SK-N-MC (cell line): ENCODE measurements around the gene CCDC7.
"Not testable (repeated sequence)": the region's sequence is repeated elsewhere in the genome, so short reads cannot be mapped to it uniquely, and the experiment has no call there.

Source experiments
- DNase-seq: peaks from one replicate; pipeline ENCODE4 v3.0.0-alpha.2; 2011; ENCODE audit warnings: low read depth, low spot score
- H3K27ac ChIP-seq: fragments of 200-600 bp; sonication (generic); 2 replicates; pipeline ENCODE4 v1.5.1; 2016; ENCODE audit warnings: mixed run types
- H3K36me3 ChIP-seq: fragments of 200-600 bp; sonication (generic); 2 replicates; pipeline ENCODE4 v1.6.1; 2017; ENCODE audit warnings: antibody characterized with exemption, low read length, mixed read lengths; ENCODE audit not compliant: insufficient read depth
- H3K4me3 ChIP-seq: fragments of 200-600 bp; sonication (generic); 2 replicates; pipeline ENCODE4 v1.5.1; 2016
- H3K9ac ChIP-seq: fragments of 200-600 bp; sonication (generic); 2 replicates; pipeline ENCODE4 v1.8.0; 2017; ENCODE audit warnings: mixed run types, mixed read lengths; ENCODE audit not compliant: insufficient read length
- H3K9me3 ChIP-seq: fragments of 200-600 bp; sonication (generic); 2 replicates; pipeline ENCODE4 v1.6.1; 2017; ENCODE audit warnings: low read depth, mild to moderate bottlenecking, antibody characterized with exemption, low read length, moderate library complexity, mixed read lengths
- EZH2 ChIP-seq: fragments of 200-600 bp; sonication (generic); IDR thresholded peaks from one replicate; pipeline ENCODE4 v1.6.1; 2017; ENCODE audit warnings: antibody characterized with exemption
- FOXP2 ChIP-seq: optimal IDR thresholded peaks from 2 replicates; pipeline ENCODE3; 2011; ENCODE audit warnings: mild to moderate bottlenecking, moderate library complexity; ENCODE audit not compliant: insufficient read depth; ENCODE audit errors: extremely low read length, control extremely low read depth
- POLR2AphosphoS5 ChIP-seq: IDR thresholded peaks from 2 replicates; pipeline ENCODE4 v1.6.1; 2012; ENCODE audit warnings: mild to moderate bottlenecking, low read depth, low read length, borderline replicate concordance

The CCDC7 gene

DNA sequence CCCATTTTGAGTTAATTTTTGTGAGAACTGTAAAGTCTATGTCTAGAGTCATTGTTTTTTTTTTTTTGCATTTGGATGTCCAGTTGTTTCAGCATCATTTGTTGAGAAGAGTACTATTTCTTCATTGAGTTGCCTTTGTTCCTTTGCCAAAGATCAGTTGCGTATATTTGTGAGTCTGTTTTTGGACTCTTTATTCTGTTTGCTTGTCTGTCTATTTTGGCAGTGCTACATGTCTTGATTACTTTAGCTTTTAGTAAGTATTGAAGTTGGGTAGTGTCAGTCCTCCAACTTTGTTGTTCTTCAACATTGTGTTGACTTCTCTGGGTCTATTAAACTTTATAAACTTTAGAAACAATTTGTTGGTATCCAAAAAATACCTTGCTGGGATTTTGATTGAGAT is 31.6 kb downstream of the CCDC7 start:
- DNase-seq = no peak
- Histone ChIP-seq H3K9me3 (no peaks in the 10 kb centered on the region), H3K9ac (no peak overlapping the region), H3K27ac (no peak overlapping the region), H3K4me3 (no peak overlapping the region), H3K36me3 (no peaks in the 10 kb centered on the region)
- TF ChIP-seq POLR2AphosphoS5 (no peak), FOXP2 (no peak), EZH2 (no peak)

DNA sequence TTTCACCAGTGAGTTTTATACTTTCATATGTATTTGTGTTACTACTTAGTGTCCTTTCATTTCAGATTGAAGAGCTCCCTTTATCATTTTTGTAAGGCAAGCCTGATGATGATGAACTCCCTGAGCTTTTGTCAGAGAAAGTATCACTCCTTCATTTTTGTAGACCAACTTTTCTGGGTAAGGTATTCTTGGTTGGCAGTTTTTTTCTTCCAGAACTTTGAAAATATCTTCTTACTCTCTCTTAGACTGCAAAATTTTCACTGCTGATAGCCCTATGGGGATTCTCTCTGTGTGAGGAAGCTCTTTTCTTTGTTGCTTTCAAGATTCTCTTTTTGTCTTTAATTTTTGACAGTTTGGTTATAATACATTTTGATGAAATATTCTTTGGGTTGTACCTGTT is 35.7 kb downstream of the CCDC7 start:
- no peak for TF ChIP-seq FOXP2
- TF ChIP-seq EZH2 = no peak
- TF ChIP-seq POLR2AphosphoS5 = no peak

GRCh38 chr10:32483019-32483502 is 37.1 kb downstream of the CCDC7 start:
- H3K9me3 ChIP-seq, H3K9ac ChIP-seq, DNase-seq, H3K27ac ChIP-seq, H3K36me3 ChIP-seq, H3K4me3 ChIP-seq: not testable (repeated sequence)

More for the DNA sequence above, 35.7 kb downstream of the CCDC7 start:
- H3K9me3 ChIP-seq = no peaks in the 10 kb centered on the region
- no peak overlapping the region for H3K9ac ChIP-seq
- no peak overlapping the region for H3K27ac ChIP-seq
- DNase-seq = no peak
- no peak overlapping the region for H3K4me3 ChIP-seq
- no peaks in the 10 kb centered on the region for H3K36me3 ChIP-seq

- H3K9me3 ChIP-seq = not testable (repeated sequence)
These were observed 42.1 kb downstream of the CCDC7 start for GRCh38 chr10:32488038-32488437.

DNA sequence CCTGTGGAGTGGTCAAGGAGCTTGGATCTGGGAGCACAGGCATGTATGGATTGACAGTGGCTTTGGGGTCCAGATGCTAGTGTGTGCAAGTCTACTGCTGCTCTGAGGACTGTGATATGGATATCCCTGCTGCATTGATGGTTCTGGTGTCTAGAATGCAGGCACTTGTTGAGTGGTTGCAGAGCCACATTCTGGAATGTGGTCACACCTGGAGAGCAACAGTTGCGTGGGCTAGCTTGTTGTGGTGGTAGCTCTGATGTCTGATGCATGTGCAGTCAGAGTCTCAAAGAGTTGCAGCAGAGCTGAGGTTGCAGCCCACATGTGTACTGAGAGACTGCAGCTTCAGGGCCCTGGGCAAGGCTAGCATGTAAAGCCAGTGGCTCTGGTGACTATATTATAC is 43.2 kb downstream of the CCDC7 start:
- no peak overlapping the region for H3K27ac ChIP-seq
- no peak for DNase-seq
- H3K9me3 ChIP-seq = no peaks in the 10 kb centered on the region
- H3K36me3 ChIP-seq = no peaks in the 10 kb centered on the region
- H3K9ac ChIP-seq = no peak overlapping the region
- TF ChIP-seq POLR2AphosphoS5 (no peak), EZH2 (no peak), FOXP2 (no peak)
- H3K4me3 ChIP-seq = no peak overlapping the region

More at GRCh38 chr10:32488038-32488437, 42.1 kb downstream of the CCDC7 start:
- H3K9ac ChIP-seq, H3K27ac ChIP-seq, DNase-seq, H3K36me3 ChIP-seq, H3K4me3 ChIP-seq: not testable (repeated sequence)

- Histone ChIP-seq H3K9ac (no peak overlapping the region), H3K9me3 (no peaks in the 10 kb centered on the region), H3K4me3 (no peak overlapping the region), H3K36me3 (no peaks in the 10 kb centered on the region), H3K27ac (no peak overlapping the region)
- DNase-seq = no peak
- TF ChIP-seq POLR2AphosphoS5 = no peak
- TF ChIP-seq FOXP2 = no peak
- no peak for TF ChIP-seq EZH2
These were observed 44.0 kb downstream of the CCDC7 start for GRCh38 chr10:32489901-32490300.

- H3K9me3 ChIP-seq, DNase-seq, H3K9ac ChIP-seq, H3K36me3 ChIP-seq, H3K4me3 ChIP-seq, H3K27ac ChIP-seq: not testable (repeated sequence)
These were observed 48.6 kb downstream of the CCDC7 start for GRCh38 chr10:32494562-32494961.

- H3K9me3 ChIP-seq, H3K27ac ChIP-seq, H3K9ac ChIP-seq, H3K4me3 ChIP-seq, DNase-seq, H3K36me3 ChIP-seq: not testable (repeated sequence)
These were observed 54.2 kb downstream of the CCDC7 start for GRCh38 chr10:32500136-32500535.

DNA sequence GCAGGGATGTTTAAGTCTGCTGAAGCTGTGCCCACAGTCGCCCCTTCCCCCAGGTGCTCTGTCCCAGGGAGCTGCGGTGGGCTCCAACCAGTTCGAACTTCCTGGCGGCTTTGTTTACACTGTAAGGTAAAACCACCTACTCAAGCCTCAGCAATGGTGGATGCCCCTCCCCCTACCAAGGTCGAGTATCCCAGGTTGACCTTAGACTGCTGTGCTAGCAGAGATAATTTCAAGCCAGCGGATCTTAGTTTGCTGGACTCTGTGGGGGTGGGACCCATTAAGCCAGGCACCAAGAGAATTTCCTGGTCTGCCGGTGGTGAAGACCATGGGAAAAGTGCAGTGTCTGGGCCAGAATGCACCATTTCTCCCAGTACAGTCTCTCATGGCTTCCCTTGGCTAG is 56.0 kb downstream of the CCDC7 start:
- H3K4me3 ChIP-seq = no peak overlapping the region
- no peaks in the 10 kb centered on the region for H3K9me3 ChIP-seq
- H3K27ac ChIP-seq = no peak overlapping the region
- no peak for TF ChIP-seq POLR2AphosphoS5
- TF ChIP-seq FOXP2 = no peak
- no peak for TF ChIP-seq EZH2
- no peak for DNase-seq
- H3K36me3 ChIP-seq = no peaks in the 10 kb centered on the region
- H3K9ac ChIP-seq = no peak overlapping the region

- not testable (repeated sequence) for H3K27ac ChIP-seq, DNase-seq, H3K9ac ChIP-seq, H3K9me3 ChIP-seq, H3K4me3 ChIP-seq, H3K36me3 ChIP-seq
These were observed 60.0 kb downstream of the CCDC7 start for GRCh38 chr10:32505762-32506420.
